Ovary (tissue), 9 donors: ENCODE measurements around the gene NRSN2. TPM values are rescaled to one million over a fixed set of nuclear protein-coding genes. Genes with fewer than 3 reads are reported as not detected.

Experiments
- DNase-seq, 5 donors: peaks; one replicate each; pipeline ENCODE4 v3.0.0-alpha.2; 2019 to 2020
- H3K27ac ChIP-seq, 2 donors: fragments of 200-600 bp; one replicate each; pipeline versions ENCODE4 v1.5.1 to v1.8.0; 2019 to 2022
- H3K27me3 ChIP-seq: fragments of 200-600 bp; one replicate; pipeline ENCODE4 v1.8.0; 2022
- H3K36me3 ChIP-seq: fragments of 200-600 bp; sonication (generic); one replicate; pipeline ENCODE4 v1.5.1; 2019
- H3K4me1 ChIP-seq: one replicate; pipeline ENCODE4 v1.8.1; 2013; ENCODE audit warnings: mild to moderate bottlenecking, moderate library complexity; ENCODE audit not compliant: insufficient read depth
- H3K4me3 ChIP-seq: fragments of 200-600 bp; sonication (generic); one replicate; pipeline ENCODE4 v1.5.1; 2017
- H3K9me3 ChIP-seq, 2 donors: fragments of 200-600 bp in 1 of 2; sonication (generic) in 1 of 2; one replicate each; pipeline versions ENCODE4 v1.5.1 to v1.8.1; 2013 to 2019; ENCODE audit warnings: mild to moderate bottlenecking in 1 of 2, moderate library complexity in 1 of 2
- CTCF ChIP-seq, 3 donors: fragments of 450-650 bp in 2 of 3; fragments of 200-600 bp in 1 of 3; IDR thresholded peaks; one replicate each; pipeline versions ENCODE4 v1.5.1 to v1.8.0; 2016 to 2022; ENCODE audit warnings: antibody characterized with exemption in 3 of 3, mild to moderate bottlenecking in 1 of 3
- EP300 ChIP-seq: sonication (generic); formaldehyde crosslinking; IDR thresholded peaks from one replicate; pipeline ENCODE4 v1.6.1; 2017; ENCODE audit warnings: antibody characterized with exemption
- POLR2A ChIP-seq: fragments of 450-650 bp; IDR thresholded peaks from one replicate; pipeline ENCODE4 v1.6.1; 2017; ENCODE audit warnings: antibody characterized with exemption, mild to moderate bottlenecking, moderate library complexity
- WGBS, 3 donors: extraction: QIAGEN DNeasy Blood & Tissue Kit in 1 of 3; methylation state at CpG; one replicate each; pipeline versions ENCODE4 v1.1.5 to v1.1.7; 2013 to 2017; 5-methylcytosine and 5-hydroxymethylcytosine counted together
- intact Hi-C, 4 donors: fragments of 100-400 bp; cut with DNase I; formaldehyde crosslinking; loops; one replicate each; pipeline versions ENCODE4 v1.11.0 to v1.15.1; 2022 to 2023
- polyA plus RNA-seq, 2 donors: library from polyadenylated mRNA; stranded (reverse); fragments of 200-250 nt in 1 of 2; fragments of 350-450 nt in 1 of 2; fragmentation: Illumina TruSeq in 1 of 2; extraction: RNeasy Lipid Tissue Mini Kit (QIAGEN cat#74804) in 1 of 2; gene quantifications; one replicate each; pipeline ENCODE4 v1.2.3, GENCODE V29; 2013 to 2014
- total RNA-seq, 7 donors: library from RNA; depleted of rRNA in 2 of 7; stranded (reverse); fragments of >200 nt in 2 of 7; fragmentation: NEBNext Ultra II Directional in 3 of 7; extraction: Animal tissue kit (Norgen Biotek cat#: 25700) in 3 of 7; gene quantifications; one replicate each; pipeline versions ENCODE4 v1.1.0 to v1.2.4, GENCODE V29; 2016 to 2023
- donor health status: DM: no; HTN: no; CAD: no; lungs with moderate emphysema.
- donor health status: DM: no; HTN: no; CAD: no.
- donor health status: Bipolar disorder and iron deficiency.
- donor health status: DM: yes; HTN: yes; CAD: no.
- donor health status: DM: no; HTN: no; CAD: no.
- donor health status: DM: yes; HTN: yes; CAD: no.

The NRSN2 gene
- total and polyA plus RNA-seq, 9 donors = 20.5 to 77.9 (median 43.2) TPM

- Histone ChIP-seq H3K36me3 (no peaks in the 10 kb centered on the region), H3K4me1 (no peaks in the 10 kb centered on the region), H3K27ac (no peak overlapping the region), H3K9me3 (no peaks in the 10 kb centered on the region), H3K4me3 (no peak overlapping the region), H3K27me3 (no peaks in the 10 kb centered on the region)
- WGBS, 3 donors = 87 to 91% (median 88%) methylated on average over 6 of the region's 6 CpGs
- no peak for DNase-seq
- intact Hi-C loops = no loop called here
- TF ChIP-seq CTCF (IDR thresholded peaks at IDR 0.05) (no peak), POLR2A (no peak), EP300 (no peak)
These were observed 50.7 kb downstream of the NRSN2 start for GRCh38 chr20:397432-398237.

GRCh38 chr20:399182-399707 is 52.3 kb downstream of the NRSN2 start:
- H3K36me3 ChIP-seq = no peaks in the 10 kb centered on the region
- DNase-seq = no peak
- WGBS, 3 donors = 94 to 95% (median 94%) methylated on average over 9 of the region's 9 CpGs
- H3K27me3 ChIP-seq = no peaks in the 10 kb centered on the region
- intact Hi-C loops = no loop called here
- H3K27ac ChIP-seq = no peak overlapping the region
- H3K4me3 ChIP-seq = no peak overlapping the region
- no peaks in the 10 kb centered on the region for H3K4me1 ChIP-seq
- H3K9me3 ChIP-seq = no peaks in the 10 kb centered on the region
- no peak for TF ChIP-seq POLR2A
- no peak for TF ChIP-seq EP300
- no peak for TF ChIP-seq CTCF (IDR thresholded peaks at IDR 0.05)

DNA sequence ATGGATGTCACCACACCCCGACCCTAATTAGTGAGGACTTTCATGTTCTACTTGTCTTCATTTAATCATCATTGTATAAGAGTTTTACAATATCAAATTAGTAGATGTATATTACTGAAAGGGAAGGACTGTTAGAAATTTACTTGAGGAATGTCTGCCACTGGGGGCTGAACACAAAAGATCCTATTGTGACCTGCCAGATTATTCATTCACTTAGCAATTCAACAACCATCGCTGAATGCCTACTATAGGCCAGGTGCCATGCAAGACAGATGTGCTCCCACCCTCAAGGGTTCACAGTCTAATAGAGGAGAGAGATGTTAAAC is 53.2 kb downstream of the NRSN2 start:
- DNase-seq = no peak
- H3K27me3 ChIP-seq = no peaks in the 10 kb centered on the region
- no peaks in the 10 kb centered on the region for H3K36me3 ChIP-seq
- 42 to 67% (median 63%) methylated on average over 2 of the region's 2 CpGs for WGBS, 3 donors
- no peak overlapping the region for H3K4me3 ChIP-seq
- no peaks in the 10 kb centered on the region for H3K4me1 ChIP-seq
- intact Hi-C loops = loop anchor here in 1 of 4 donors (10.0 kb wide), 1 partner anchor 65 kb away; the partner anchor contains the start of gene TBC1D20
- no peak overlapping the region for H3K27ac ChIP-seq
- no peaks in the 10 kb centered on the region for H3K9me3 ChIP-seq
- no peak for TF ChIP-seq POLR2A
- no peak for TF ChIP-seq EP300
- TF ChIP-seq CTCF (IDR thresholded peaks at IDR 0.05) = no peak

GRCh38 chr20:400454-401275 is 53.8 kb downstream of the NRSN2 start:
- no peak overlapping the region for H3K27ac ChIP-seq
- H3K4me3 ChIP-seq = no peak overlapping the region
- intact Hi-C loops = loop anchor here in 1 of 4 donors (10.0 kb wide), 1 partner anchor 64 kb away; the partner anchor contains the start of gene TBC1D20
- no peaks in the 10 kb centered on the region for H3K4me1 ChIP-seq
- H3K27me3 ChIP-seq = no peaks in the 10 kb centered on the region
- TF ChIP-seq POLR2A = no peak
- TF ChIP-seq EP300 = no peak
- TF ChIP-seq CTCF (IDR thresholded peaks at IDR 0.05) = no peak
- H3K9me3 ChIP-seq = no peaks in the 10 kb centered on the region
- H3K36me3 ChIP-seq = no peaks in the 10 kb centered on the region
- WGBS, 3 donors = 40 to 60% (median 42%) methylated on average over 5 of the region's 5 CpGs
- no peak for DNase-seq
